HG02938 (cell line): ENCODE results near the gene PBX4.
A peak's percentile ranks its signal among the peaks of the same experiment; 100 is the strongest.

Experiments used
- ATAC-seq: cut with Tn5 transposase; IDR thresholded peaks from one replicate; pipeline ENCODE4 v1.9.1; 2021; ENCODE audit warnings: mild to moderate bottlenecking, moderate library complexity; ENCODE audit not compliant: unreplicated experiment

Gene PBX4

GRCh38 chr19:19592690-19593089, 25.8 kb downstream of the PBX4 start:
- no peak for ATAC-seq

- ATAC-seq = peak; percentile 49
Measured at GRCh38 chr19:19591133-19591825, 27.2 kb downstream of the PBX4 start.

GRCh38 chr19:19588546-19588945, 29.9 kb downstream of the PBX4 start:
- ATAC-seq = no peak

GRCh38 chr19:19587771-19588170, 30.7 kb downstream of the PBX4 start:
- no peak for ATAC-seq

- ATAC-seq = no peak
Measured at GRCh38 chr19:19584356-19584755, 34.1 kb downstream of the PBX4 start.

GRCh38 chr19:19582471-19582870, 36.0 kb downstream of the PBX4 start:
- no peak for ATAC-seq

- no peak for ATAC-seq
Measured at GRCh38 chr19:19581391-19581790, 37.1 kb downstream of the PBX4 start.

- ATAC-seq = no peak
Measured at GRCh38 chr19:19580418-19580817, 38.1 kb downstream of the PBX4 start.

- ATAC-seq = no peak
Measured at GRCh38 chr19:19579533-19580361, 38.7 kb downstream of the PBX4 start.

- ATAC-seq = no peak
Measured at GRCh38 chr19:19578252-19578651, 40.2 kb downstream of the PBX4 start.

- ATAC-seq = no peak
Measured at GRCh38 chr19:19575411-19575810, 43.1 kb downstream of the PBX4 start.

- ATAC-seq = no peak
Measured at GRCh38 chr19:19571071-19571786, 47.3 kb downstream of the PBX4 start.

- no peak for ATAC-seq
Measured at GRCh38 chr19:19570571-19570970, 47.9 kb downstream of the PBX4 start.

- ATAC-seq = no peak
Measured at GRCh38 chr19:19568802-19569756, 49.4 kb downstream of the PBX4 start.

GRCh38 chr19:19567391-19567790, 51.1 kb downstream of the PBX4 start:
- ATAC-seq = no peak

- ATAC-seq = no peak
Measured at GRCh38 chr19:19566306-19566705, 52.2 kb downstream of the PBX4 start.

GRCh38 chr19:19563348-19563848, 55.1 kb downstream of the PBX4 start:
- ATAC-seq = no peak

GRCh38 chr19:19562665-19563347, 55.7 kb downstream of the PBX4 start:
- no peak for ATAC-seq

GRCh38 chr19:19561946-19562664, 56.4 kb downstream of the PBX4 start:
- ATAC-seq = no peak
